Mesothelial cell of epicardium (in vitro differentiated cells): Measurements from ENCODE around the gene NRP1. TPM values are rescaled to one million over a fixed set of nuclear protein-coding genes. Genes with fewer than 3 reads are reported as not detected.

Experiments used
- DNase-seq, 2 experiments: peaks; one replicate each; pipeline ENCODE4 v3.0.0; 2021; ENCODE audit warnings: low spot score in 2 of 2; ENCODE audit not compliant: unreplicated experiment in 2 of 2
- H3K27ac Mint-ChIP-seq: 2 replicates; pipeline ENCODE4 v1.8.0; 2021; ENCODE audit warnings: mixed read lengths
- H3K27me3 Mint-ChIP-seq: 2 replicates; pipeline ENCODE4 v1.8.0; 2021; ENCODE audit warnings: low read depth, mixed read lengths
- H3K36me3 Mint-ChIP-seq: 2 replicates; pipeline ENCODE4 v1.8.0; 2021; ENCODE audit warnings: mixed read lengths
- H3K4me1 Mint-ChIP-seq: 2 replicates; pipeline ENCODE4 v1.8.0; 2021; ENCODE audit warnings: mixed read lengths
- H3K4me3 Mint-ChIP-seq: 2 replicates; pipeline ENCODE4 v1.8.0; 2021; ENCODE audit warnings: mild to moderate bottlenecking, moderate library complexity, mixed read lengths
- H3K9me3 Mint-ChIP-seq: 2 replicates; pipeline ENCODE4 v1.8.0; 2021; ENCODE audit warnings: mixed read lengths
- total RNA-seq: library from RNA; stranded (reverse); gene quantifications from 3 replicates; pipeline ENCODE4 v1.2.1, GENCODE V29; 2021
- TF ChIP-seq, protein P1 (sequence below): fragments of 200-600 bp; sonication (generic); IDR thresholded peaks from one replicate; pipeline ENCODE4 v1.5.0; 2021; ENCODE audit warnings: antibody characterized with exemption; ENCODE audit not compliant: unreplicated experiment

Gene NRP1
- total RNA-seq, 1 donor from 2014 or later, result 47.7 TPM

DNA sequence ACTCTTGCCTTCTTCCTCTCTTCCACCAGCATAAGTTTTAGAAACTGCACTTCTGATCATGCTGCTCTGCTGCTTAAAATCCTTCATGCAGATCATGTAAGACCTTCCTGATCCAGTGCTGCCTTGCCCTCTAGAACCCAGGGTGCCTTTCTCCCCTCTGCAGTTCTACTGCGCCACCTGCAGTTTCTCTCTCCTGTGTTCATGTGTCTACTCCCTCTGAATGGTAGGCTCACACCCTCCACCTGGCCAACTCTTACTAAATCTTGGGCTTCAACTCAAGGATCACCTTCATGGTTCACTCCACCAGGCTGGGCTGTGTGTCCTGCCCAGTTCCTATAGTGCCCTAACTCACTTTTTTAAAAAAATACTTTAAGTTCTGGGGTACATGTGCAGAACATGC, 201.8 kb downstream of the NRP1 start:
- no peak overlapping the region for H3K27ac Mint-ChIP-seq
- no peaks in the 10 kb centered on the region for H3K4me1 Mint-ChIP-seq
- H3K27me3 Mint-ChIP-seq, result no peaks in the 10 kb centered on the region
- DNase-seq, result no peak
- TF ChIP-seq, protein P1, sequence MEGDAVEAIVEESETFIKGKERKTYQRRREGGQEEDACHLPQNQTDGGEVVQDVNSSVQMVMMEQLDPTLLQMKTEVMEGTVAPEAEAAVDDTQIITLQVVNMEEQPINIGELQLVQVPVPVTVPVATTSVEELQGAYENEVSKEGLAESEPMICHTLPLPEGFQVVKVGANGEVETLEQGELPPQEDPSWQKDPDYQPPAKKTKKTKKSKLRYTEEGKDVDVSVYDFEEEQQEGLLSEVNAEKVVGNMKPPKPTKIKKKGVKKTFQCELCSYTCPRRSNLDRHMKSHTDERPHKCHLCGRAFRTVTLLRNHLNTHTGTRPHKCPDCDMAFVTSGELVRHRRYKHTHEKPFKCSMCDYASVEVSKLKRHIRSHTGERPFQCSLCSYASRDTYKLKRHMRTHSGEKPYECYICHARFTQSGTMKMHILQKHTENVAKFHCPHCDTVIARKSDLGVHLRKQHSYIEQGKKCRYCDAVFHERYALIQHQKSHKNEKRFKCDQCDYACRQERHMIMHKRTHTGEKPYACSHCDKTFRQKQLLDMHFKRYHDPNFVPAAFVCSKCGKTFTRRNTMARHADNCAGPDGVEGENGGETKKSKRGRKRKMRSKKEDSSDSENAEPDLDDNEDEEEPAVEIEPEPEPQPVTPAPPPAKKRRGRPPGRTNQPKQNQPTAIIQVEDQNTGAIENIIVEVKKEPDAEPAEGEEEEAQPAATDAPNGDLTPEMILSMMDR, result no peak
- H3K4me3 Mint-ChIP-seq, result no peak overlapping the region
- H3K36me3 Mint-ChIP-seq, result no peaks in the 10 kb centered on the region
- H3K9me3 Mint-ChIP-seq, result no peaks in the 10 kb centered on the region

DNA sequence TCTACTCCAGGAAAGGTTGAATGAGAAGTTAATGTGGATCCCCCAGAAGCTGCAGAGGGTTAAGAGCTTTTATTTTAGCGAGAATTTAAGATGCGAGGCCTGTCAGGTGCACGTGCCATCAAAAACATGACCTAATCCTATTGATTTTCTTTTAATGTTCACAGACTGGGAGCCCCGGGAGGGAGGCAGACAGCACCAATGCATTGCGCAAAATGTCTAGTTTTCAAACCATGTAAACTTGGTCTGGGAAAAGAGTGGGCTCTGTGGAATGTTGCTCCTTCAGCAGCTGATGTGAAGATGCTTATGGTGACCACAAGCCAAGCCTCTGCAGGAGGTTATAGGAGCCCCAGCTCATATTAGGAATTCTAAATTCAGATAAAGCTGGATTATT, 204.5 kb downstream of the NRP1 start:
- DNase-seq, result no peak
- H3K27me3 Mint-ChIP-seq, result no peaks in the 10 kb centered on the region
- no peak overlapping the region for H3K4me3 Mint-ChIP-seq
- H3K27ac Mint-ChIP-seq, result no peak overlapping the region
- TF ChIP-seq, protein P1, result no peak
- H3K4me1 Mint-ChIP-seq, result peaks cover 5% of the 10 kb centered on the region
- H3K36me3 Mint-ChIP-seq, result no peaks in the 10 kb centered on the region
- no peaks in the 10 kb centered on the region for H3K9me3 Mint-ChIP-seq

- TF ChIP-seq, protein P1, result no peak
- peaks cover 5% of the 10 kb centered on the region for H3K4me1 Mint-ChIP-seq
- no peaks in the 10 kb centered on the region for H3K9me3 Mint-ChIP-seq
- no peaks in the 10 kb centered on the region for H3K36me3 Mint-ChIP-seq
- no peaks in the 10 kb centered on the region for H3K27me3 Mint-ChIP-seq
- no peak overlapping the region for H3K27ac Mint-ChIP-seq
- H3K4me3 Mint-ChIP-seq, result no peak overlapping the region
- no peak for DNase-seq
Observed at GRCh38 chr10:33129141-33129995, 205.1 kb downstream of the NRP1 start.

DNA sequence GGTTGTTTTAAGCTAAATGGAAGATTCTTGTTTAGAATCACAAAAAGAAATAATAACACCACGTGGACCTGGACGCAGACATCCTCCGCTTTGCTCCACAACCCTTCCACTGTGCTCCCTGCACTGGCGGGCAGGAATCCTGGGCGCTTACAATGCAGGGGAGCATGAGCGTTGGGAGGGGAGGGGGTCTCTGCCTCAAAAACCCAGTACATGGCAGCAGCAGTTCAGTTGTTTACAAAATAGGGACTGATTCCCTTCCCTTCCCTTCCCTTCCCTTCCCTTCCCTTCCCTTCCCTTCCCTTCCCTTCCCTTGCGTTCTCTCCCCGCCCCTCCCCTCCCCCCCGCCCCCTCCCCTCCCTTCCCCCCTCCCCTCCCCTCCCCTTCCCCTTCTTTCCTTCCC, 206.8 kb downstream of the NRP1 start:
- Mint-ChIP-seq H3K9me3 (no peaks in the 10 kb centered on the region), H3K27me3 (no peaks in the 10 kb centered on the region), H3K4me1 (peaks cover 5% of the 10 kb centered on the region), H3K4me3 (no peak overlapping the region), H3K27ac (no peak overlapping the region), H3K36me3 (no peaks in the 10 kb centered on the region)
- TF ChIP-seq, protein P1, result no peak
- DNase-seq, result no peak
